Osteocyte (in vitro differentiated cells): ENCODE data around the gene H3-3A. TPM values are rescaled to one million over a fixed set of nuclear protein-coding genes. Genes with fewer than 3 reads are reported as not detected.
A peak's percentile ranks its signal among the peaks of the same experiment; 100 is the strongest.

Source experiments
- DNase-seq: peaks from one replicate; pipeline ENCODE4 v3.0.0; 2021; ENCODE audit warnings: mixed read lengths; ENCODE audit not compliant: unreplicated experiment; ENCODE audit errors: extremely low spot score
- H3K27ac Mint-ChIP-seq: one replicate; pipeline ENCODE4 v1.8.0; 2021; ENCODE audit warnings: mild to moderate bottlenecking, mixed read lengths; ENCODE audit not compliant: unreplicated experiment
- H3K27me3 Mint-ChIP-seq: one replicate; pipeline ENCODE4 v1.8.0; 2021; ENCODE audit warnings: mixed read lengths; ENCODE audit not compliant: unreplicated experiment
- H3K36me3 Mint-ChIP-seq: one replicate; pipeline ENCODE4 v1.8.0; 2021; ENCODE audit warnings: mixed read lengths; ENCODE audit not compliant: unreplicated experiment
- H3K4me1 Mint-ChIP-seq: one replicate; pipeline ENCODE4 v1.8.0; 2021; ENCODE audit warnings: mixed read lengths; ENCODE audit not compliant: unreplicated experiment
- H3K4me3 Mint-ChIP-seq: one replicate; pipeline ENCODE4 v1.8.0; 2021; ENCODE audit warnings: mild to moderate bottlenecking, moderate library complexity, mixed read lengths; ENCODE audit not compliant: unreplicated experiment
- H3K9me3 Mint-ChIP-seq: one replicate; pipeline ENCODE4 v1.8.0; 2021; ENCODE audit warnings: mixed read lengths; ENCODE audit not compliant: unreplicated experiment
- total RNA-seq: library from RNA; stranded (reverse); gene quantifications from 2 replicates; pipeline ENCODE4 v1.2.1, GENCODE V29; 2021
- TF ChIP-seq, protein P1 (sequence below): fragments of 200-600 bp; sonication (generic); IDR thresholded peaks from 2 replicates; pipeline ENCODE4 v1.5.0; 2021; ENCODE audit warnings: antibody characterized with exemption, mild to moderate bottlenecking, moderate library complexity

H3-3A gene
- total RNA-seq, 1 donor from 2014 or later, result 524 TPM

DNA sequence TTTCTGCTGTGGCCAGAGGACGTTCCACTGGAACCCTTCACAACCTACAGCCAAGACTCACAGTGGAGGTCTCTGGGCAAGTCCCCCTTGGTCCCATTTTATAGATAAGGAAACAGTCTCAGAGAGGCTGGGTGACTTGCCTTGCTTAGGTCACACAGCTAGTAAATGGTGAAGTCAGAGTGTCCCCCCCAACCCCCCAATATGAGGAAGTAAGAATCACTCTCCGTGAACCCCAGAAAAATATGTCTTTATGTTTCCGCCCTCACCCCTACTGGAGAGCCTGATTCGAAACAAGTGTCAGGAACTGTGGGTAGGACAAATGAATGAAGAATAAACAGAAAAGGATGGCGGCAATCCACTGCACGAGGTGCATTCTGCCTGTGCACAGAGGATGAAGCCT, 56.7 kb downstream of the H3-3A start:
- TF ChIP-seq, protein P1, sequence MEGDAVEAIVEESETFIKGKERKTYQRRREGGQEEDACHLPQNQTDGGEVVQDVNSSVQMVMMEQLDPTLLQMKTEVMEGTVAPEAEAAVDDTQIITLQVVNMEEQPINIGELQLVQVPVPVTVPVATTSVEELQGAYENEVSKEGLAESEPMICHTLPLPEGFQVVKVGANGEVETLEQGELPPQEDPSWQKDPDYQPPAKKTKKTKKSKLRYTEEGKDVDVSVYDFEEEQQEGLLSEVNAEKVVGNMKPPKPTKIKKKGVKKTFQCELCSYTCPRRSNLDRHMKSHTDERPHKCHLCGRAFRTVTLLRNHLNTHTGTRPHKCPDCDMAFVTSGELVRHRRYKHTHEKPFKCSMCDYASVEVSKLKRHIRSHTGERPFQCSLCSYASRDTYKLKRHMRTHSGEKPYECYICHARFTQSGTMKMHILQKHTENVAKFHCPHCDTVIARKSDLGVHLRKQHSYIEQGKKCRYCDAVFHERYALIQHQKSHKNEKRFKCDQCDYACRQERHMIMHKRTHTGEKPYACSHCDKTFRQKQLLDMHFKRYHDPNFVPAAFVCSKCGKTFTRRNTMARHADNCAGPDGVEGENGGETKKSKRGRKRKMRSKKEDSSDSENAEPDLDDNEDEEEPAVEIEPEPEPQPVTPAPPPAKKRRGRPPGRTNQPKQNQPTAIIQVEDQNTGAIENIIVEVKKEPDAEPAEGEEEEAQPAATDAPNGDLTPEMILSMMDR, result no peak
- Mint-ChIP-seq H3K27ac (no peak overlapping the region), H3K27me3 (no peaks in the 10 kb centered on the region), H3K36me3 (no peaks in the 10 kb centered on the region), H3K4me1 (peaks cover 6% of the 10 kb centered on the region), H3K4me3 (no peak overlapping the region), H3K9me3 (no peaks in the 10 kb centered on the region)
- no peak for DNase-seq

DNA sequence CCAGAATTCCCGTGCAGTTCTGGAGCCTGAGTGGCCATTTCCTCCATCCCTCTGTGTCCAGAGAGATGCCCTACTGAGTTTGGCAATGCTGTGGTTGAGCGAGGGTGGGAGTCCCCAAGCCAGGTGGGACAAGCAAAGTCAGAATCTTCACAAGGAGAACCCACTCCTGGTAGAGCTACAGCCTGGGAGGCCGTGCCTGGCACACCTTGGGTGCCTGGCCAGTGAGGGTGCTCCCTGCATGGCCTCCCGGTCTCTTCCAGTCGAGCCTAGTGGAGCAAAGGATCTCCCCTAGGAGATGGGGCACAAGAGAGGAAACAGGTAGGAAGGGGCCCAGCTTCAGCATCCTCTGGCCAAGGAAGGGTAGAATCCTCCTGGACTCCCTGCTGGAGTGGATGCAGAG, 57.9 kb downstream of the H3-3A start:
- no peaks in the 10 kb centered on the region for H3K27me3 Mint-ChIP-seq
- TF ChIP-seq, protein P1, result no peak
- peaks cover 10% of the 10 kb centered on the region for H3K4me1 Mint-ChIP-seq
- no peaks in the 10 kb centered on the region for H3K9me3 Mint-ChIP-seq
- H3K4me3 Mint-ChIP-seq, result peak overlapping the region; percentile 71
- no peak for DNase-seq
- H3K27ac Mint-ChIP-seq, result no peak overlapping the region
- no peaks in the 10 kb centered on the region for H3K36me3 Mint-ChIP-seq

DNA sequence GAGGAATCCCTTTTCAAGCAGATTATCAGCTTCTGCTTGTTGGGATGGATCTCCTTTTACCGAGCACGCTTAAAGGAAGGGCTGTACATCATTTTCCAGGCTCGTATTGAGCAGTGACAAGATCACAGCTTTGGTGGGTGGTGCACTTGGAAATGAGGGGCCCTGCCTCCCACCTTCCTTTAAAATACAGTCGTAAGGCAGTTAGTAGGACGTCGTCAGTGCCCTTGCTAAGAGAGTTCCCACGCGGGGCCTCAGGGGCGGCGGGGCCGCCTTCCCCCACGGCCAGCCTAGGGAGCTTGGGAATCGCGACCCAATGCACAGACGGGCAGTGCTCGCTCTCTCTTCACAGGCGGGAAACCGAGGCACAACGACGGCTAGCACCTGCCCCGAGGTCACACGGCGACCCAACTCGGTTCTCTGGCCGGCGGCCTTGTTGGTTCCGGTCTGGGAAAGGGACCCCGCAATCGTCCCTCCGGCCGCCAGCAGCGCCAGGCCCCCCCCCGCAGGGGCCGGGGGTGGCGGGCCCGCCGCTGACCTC, 58.6 kb downstream of the H3-3A start:
- Mint-ChIP-seq H3K4me1 (peaks cover 10% of the 10 kb centered on the region), H3K27ac (no peak overlapping the region), H3K4me3 (peak overlapping the region; percentile 71), H3K9me3 (no peaks in the 10 kb centered on the region), H3K27me3 (no peaks in the 10 kb centered on the region), H3K36me3 (no peaks in the 10 kb centered on the region)
- TF ChIP-seq, protein P1, result no peak
- no peak for DNase-seq

Other genes starting within 250 kb of the H3-3A start
- gene TMEM63A, start 180.3 kb upstream of the H3-3A start, total RNA-seq, result 50.8 and 54.8 TPM in 2 replicates
- 0.24 and 0.40 TPM in 2 replicates for gene LEFTY1, start 173.6 kb upstream of the H3-3A start, total RNA-seq
- gene PYCR2, start 138.5 kb upstream of the H3-3A start, total RNA-seq, result 59.3 and 60.3 TPM in 2 replicates
- gene LEFTY2, start 121.5 kb upstream of the H3-3A start, total RNA-seq, result 0.43 TPM in 1 of 2 replicates, not detected in the other
- gene SDE2, start 63.4 kb upstream of the H3-3A start, total RNA-seq, result 20.0 and 20.7 TPM in 2 replicates
- gene ACBD3, start 124.0 kb downstream of the H3-3A start, total RNA-seq, result 48.0 and 48.5 TPM in 2 replicates
- gene MIXL1, start 160.9 kb downstream of the H3-3A start, total RNA-seq, result 0.18 TPM in 1 of 2 replicates, not detected in the other
- 2.7 and 4.2 TPM in 2 replicates for gene LIN9, start 246.4 kb downstream of the H3-3A start, total RNA-seq